Measurements from ENCODE around the gene EXT2.

Gene EXT2

GRCh38 chr11:44226490-44226889 lies 131.0 kb downstream of the EXT2 start:
- TF ChIP-seq PATZ1 (CRISPR knock-in tag; IDR thresholded peaks at IDR 0.05; ENCODE audit: borderline replicate concordance) (no peak), OSR1 (CRISPR knock-in tag; IDR thresholded peaks at IDR 0.05) (no peak), ARNTL (CRISPR knock-in tag; IDR thresholded peaks at IDR 0.05; ENCODE audit: borderline replicate concordance, low read depth) (no peak), SNAI2 (CRISPR knock-in tag; IDR thresholded peaks at IDR 0.05) (no peak), ZFP3 (CRISPR knock-in tag; IDR thresholded peaks at IDR 0.05) (no peak), ZC3H10 (CRISPR knock-in tag; IDR thresholded peaks at IDR 0.05) (no peak), ESRRG (CRISPR knock-in tag; IDR thresholded peaks at IDR 0.05) (no peak), TCF4 (CRISPR knock-in tag; IDR thresholded peaks at IDR 0.05; ENCODE audit: borderline replicate concordance) (no peak), GLIS3 (CRISPR knock-in tag; IDR thresholded peaks at IDR 0.05) (no peak), ZNF565 (CRISPR knock-in tag; conservative IDR thresholded peaks at IDR 0.05; ENCODE audit: low read depth) (no peak), BACH2 (CRISPR knock-in tag; IDR thresholded peaks at IDR 0.05; ENCODE audit: borderline replicate concordance) (no peak), CSRNP3 (CRISPR knock-in tag; IDR thresholded peaks at IDR 0.05) (no peak), ZFP30 (CRISPR knock-in tag; IDR thresholded peaks at IDR 0.05) (no peak), ISL1 (CRISPR knock-in tag; IDR thresholded peaks at IDR 0.05) (no peak)
- ATAC-seq, result no peak

- TF ChIP-seq PATZ1 (CRISPR knock-in tag; IDR thresholded peaks at IDR 0.05; ENCODE audit: borderline replicate concordance), result no peak
- TF ChIP-seq ISL1 (CRISPR knock-in tag; IDR thresholded peaks at IDR 0.05), result no peak
- TF ChIP-seq ZC3H10 (CRISPR knock-in tag; IDR thresholded peaks at IDR 0.05), result no peak
- TF ChIP-seq RARB (CRISPR knock-in tag; IDR thresholded peaks at IDR 0.05), result no peak
- TF ChIP-seq ZNF8 (CRISPR knock-in tag; IDR thresholded peaks at IDR 0.05), result no peak
- no peak for TF ChIP-seq ARNTL (CRISPR knock-in tag; IDR thresholded peaks at IDR 0.05; ENCODE audit: borderline replicate concordance, low read depth)
- no peak for TF ChIP-seq ZFP3 (CRISPR knock-in tag; IDR thresholded peaks at IDR 0.05)
- TF ChIP-seq ZFP30 (CRISPR knock-in tag; IDR thresholded peaks at IDR 0.05), result no peak
- no peak for TF ChIP-seq BACH2 (CRISPR knock-in tag; IDR thresholded peaks at IDR 0.05; ENCODE audit: borderline replicate concordance)
- TF ChIP-seq GLIS3 (CRISPR knock-in tag; IDR thresholded peaks at IDR 0.05), result no peak
- no peak for TF ChIP-seq CSRNP3 (CRISPR knock-in tag; IDR thresholded peaks at IDR 0.05)
- no peak for TF ChIP-seq POU6F1 (CRISPR knock-in tag; IDR thresholded peaks at IDR 0.05; ENCODE audit: borderline replicate concordance, low read depth)
- no peak for TF ChIP-seq OSR1 (CRISPR knock-in tag; IDR thresholded peaks at IDR 0.05)
- TF ChIP-seq SNAI2 (CRISPR knock-in tag; IDR thresholded peaks at IDR 0.05), result no peak
- no peak for TF ChIP-seq TOX (CRISPR knock-in tag; IDR thresholded peaks at IDR 0.05; ENCODE audit: borderline replicate concordance)
- TF ChIP-seq CSDC2 (CRISPR knock-in tag; IDR thresholded peaks at IDR 0.05), result no peak
Observed at GRCh38 chr11:44226945-44227344, 131.5 kb downstream of the EXT2 start.

DNA sequence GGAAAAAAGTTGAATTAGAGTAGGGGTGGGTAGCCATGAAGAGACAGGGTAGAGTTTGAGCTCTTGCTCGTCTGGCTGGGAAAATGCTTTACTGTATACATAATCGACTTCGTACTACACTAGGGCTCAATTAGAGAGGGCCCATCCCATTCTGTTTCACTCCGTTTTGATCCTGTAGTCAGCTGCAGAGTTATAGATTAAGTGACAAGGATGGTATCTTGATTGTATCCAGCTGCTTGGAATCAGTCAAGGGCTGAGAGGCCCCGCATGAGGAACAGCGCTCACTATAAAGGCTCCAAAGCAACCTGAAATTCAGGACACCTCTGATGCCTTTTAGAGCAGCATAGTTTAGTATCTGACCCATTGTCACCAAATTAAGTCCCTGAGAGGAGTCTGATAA lies 132.9 kb downstream of the EXT2 start:
- no peak for ATAC-seq
- no peak for TF ChIP-seq TOX (CRISPR knock-in tag; IDR thresholded peaks at IDR 0.05; ENCODE audit: borderline replicate concordance)
- no peak for TF ChIP-seq TCF4 (CRISPR knock-in tag; IDR thresholded peaks at IDR 0.05; ENCODE audit: borderline replicate concordance)
- TF ChIP-seq PATZ1 (CRISPR knock-in tag; IDR thresholded peaks at IDR 0.05; ENCODE audit: borderline replicate concordance), result no peak

More at GRCh38 chr11:44226945-44227344, 131.5 kb downstream of the EXT2 start:
- no peak for ATAC-seq
